ENCODE results near the gene F5.

Gene F5

GRCh38 chr1:169478094-169478672 lies 108.1 kb downstream of the F5 start:
- no peak for DNase-seq (ENCODE audit: low read depth in 2 of 2)

DNA sequence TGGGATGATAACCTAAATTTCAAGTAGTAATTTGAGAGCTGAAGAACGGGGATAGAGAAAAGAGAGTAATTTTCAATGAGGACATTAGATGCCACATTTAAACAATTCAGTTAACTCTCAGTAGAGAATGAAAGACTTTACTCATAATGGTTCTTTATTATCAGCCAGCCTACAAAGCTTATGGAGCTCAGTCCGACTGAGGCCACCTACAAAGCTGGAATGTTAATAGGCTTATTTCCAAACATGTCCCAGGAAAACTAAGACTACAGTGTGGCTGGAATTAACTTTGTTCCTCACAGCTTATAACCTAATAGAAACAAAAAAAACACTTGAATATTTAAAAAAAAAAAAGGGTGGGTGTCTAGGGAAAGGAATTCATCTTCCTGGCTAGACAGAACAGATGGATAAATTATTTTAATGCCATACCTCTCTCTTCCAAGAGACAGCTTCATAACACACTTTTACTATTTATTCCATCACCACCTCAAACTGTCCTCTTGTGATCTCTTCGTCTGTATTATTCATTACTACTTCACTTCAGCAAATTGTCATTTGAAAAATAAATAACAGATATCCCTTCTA lies 110.4 kb downstream of the F5 start:
- no peak for DNase-seq (ENCODE audit: low read depth in 2 of 2)

- no peak for DNase-seq (ENCODE audit: low read depth in 2 of 2)
Measured at GRCh38 chr1:169474302-169474995, 111.8 kb downstream of the F5 start.

- no peak for DNase-seq (ENCODE audit: low read depth in 2 of 2)
Measured at GRCh38 chr1:169473347-169473746, 112.9 kb downstream of the F5 start.

GRCh38 chr1:169472738-169473137 lies 113.5 kb downstream of the F5 start:
- DNase-seq (ENCODE audit: low read depth in 2 of 2), result no peak

- DNase-seq (ENCODE audit: low read depth in 2 of 2), result no peak
Measured at GRCh38 chr1:169468982-169469381, 117.3 kb downstream of the F5 start.

GRCh38 chr1:169466259-169467230 lies 119.7 kb downstream of the F5 start:
- no peak for DNase-seq (ENCODE audit: low read depth in 2 of 2)

DNA sequence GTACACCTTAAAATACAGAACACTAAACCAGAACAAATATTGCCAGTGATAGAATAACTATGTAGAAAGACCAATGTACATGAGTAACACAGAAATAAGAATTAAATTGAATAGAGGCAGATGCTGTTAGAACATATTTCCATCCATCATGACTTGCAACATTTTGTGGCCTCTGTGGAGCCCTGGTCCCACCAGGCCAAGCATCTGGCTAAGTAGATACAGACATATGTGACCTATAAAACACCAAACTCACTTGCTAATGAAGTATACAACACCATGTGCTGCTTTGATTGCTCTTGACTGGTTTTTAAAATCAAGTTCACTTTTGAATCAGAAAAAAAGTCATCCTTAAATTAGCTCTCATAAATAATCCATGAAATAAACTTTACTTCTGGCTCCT lies 121.0 kb downstream of the F5 start:
- DNase-seq (ENCODE audit: low read depth in 2 of 2), result no peak

All from stimulated activated CD4-positive, alpha-beta T cell treated with anti-CD3 and anti-CD28 coated beads, Interleukin-4, amount 100 ng/mL, for 48 hours (primary cell).